Ovary (tissue), 9 donors: ENCODE measurements around the gene WDR20. TPM values are rescaled to one million over a fixed set of nuclear protein-coding genes. Genes with fewer than 3 reads are reported as not detected.

Experiments
- DNase-seq, 5 donors: peaks; one replicate each; pipeline ENCODE4 v3.0.0-alpha.2; 2019 to 2020
- H3K27ac ChIP-seq, 2 donors: fragments of 200-600 bp; one replicate each; pipeline versions ENCODE4 v1.5.1 to v1.8.0; 2019 to 2022
- H3K27me3 ChIP-seq: fragments of 200-600 bp; one replicate; pipeline ENCODE4 v1.8.0; 2022
- H3K36me3 ChIP-seq: fragments of 200-600 bp; sonication (generic); one replicate; pipeline ENCODE4 v1.5.1; 2019
- H3K4me1 ChIP-seq: one replicate; pipeline ENCODE4 v1.8.1; 2013; ENCODE audit warnings: mild to moderate bottlenecking, moderate library complexity; ENCODE audit not compliant: insufficient read depth
- H3K4me3 ChIP-seq: fragments of 200-600 bp; sonication (generic); one replicate; pipeline ENCODE4 v1.5.1; 2017
- H3K9me3 ChIP-seq, 2 donors: fragments of 200-600 bp in 1 of 2; sonication (generic) in 1 of 2; one replicate each; pipeline versions ENCODE4 v1.5.1 to v1.8.1; 2013 to 2019; ENCODE audit warnings: mild to moderate bottlenecking in 1 of 2, moderate library complexity in 1 of 2
- EP300 ChIP-seq: sonication (generic); formaldehyde crosslinking; IDR thresholded peaks from one replicate; pipeline ENCODE4 v1.6.1; 2017; ENCODE audit warnings: antibody characterized with exemption
- POLR2A ChIP-seq: fragments of 450-650 bp; IDR thresholded peaks from one replicate; pipeline ENCODE4 v1.6.1; 2017; ENCODE audit warnings: antibody characterized with exemption, mild to moderate bottlenecking, moderate library complexity
- WGBS, 3 donors: extraction: QIAGEN DNeasy Blood & Tissue Kit in 1 of 3; methylation state at CpG; one replicate each; pipeline versions ENCODE4 v1.1.5 to v1.1.7; 2013 to 2017; 5-methylcytosine and 5-hydroxymethylcytosine counted together
- intact Hi-C, 4 donors: fragments of 100-400 bp; cut with DNase I; formaldehyde crosslinking; loops; one replicate each; pipeline versions ENCODE4 v1.11.0 to v1.15.1; 2022 to 2023
- polyA plus RNA-seq, 2 donors: library from polyadenylated mRNA; stranded (reverse); fragments of 200-250 nt in 1 of 2; fragments of 350-450 nt in 1 of 2; fragmentation: Illumina TruSeq in 1 of 2; extraction: RNeasy Lipid Tissue Mini Kit (QIAGEN cat#74804) in 1 of 2; gene quantifications; one replicate each; pipeline ENCODE4 v1.2.3, GENCODE V29; 2013 to 2014
- total RNA-seq, 7 donors: library from RNA; depleted of rRNA in 2 of 7; stranded (reverse); fragments of >200 nt in 2 of 7; fragmentation: NEBNext Ultra II Directional in 3 of 7; extraction: Animal tissue kit (Norgen Biotek cat#: 25700) in 3 of 7; gene quantifications; one replicate each; pipeline versions ENCODE4 v1.1.0 to v1.2.4, GENCODE V29; 2016 to 2023
- TF ChIP-seq, protein P1 (sequence below), 3 donors: fragments of 450-650 bp in 2 of 3; fragments of 200-600 bp in 1 of 3; IDR thresholded peaks; one replicate each; pipeline versions ENCODE4 v1.5.1 to v1.8.0; 2016 to 2022; ENCODE audit warnings: antibody characterized with exemption in 3 of 3, mild to moderate bottlenecking in 1 of 3
- donor health status: DM: no; HTN: no; CAD: no; lungs with moderate emphysema.
- donor health status: DM: no; HTN: no; CAD: no.
- donor health status: Bipolar disorder and iron deficiency.
- donor health status: DM: yes; HTN: yes; CAD: no.
- donor health status: DM: no; HTN: no; CAD: no.
- donor health status: DM: yes; HTN: yes; CAD: no.

The WDR20 gene
- total and polyA plus RNA-seq, 9 donors: 13.4 to 42.2 (median 26.8) TPM

- no peak for TF ChIP-seq EP300
- no peak for TF ChIP-seq POLR2A
- TF ChIP-seq, protein P1, sequence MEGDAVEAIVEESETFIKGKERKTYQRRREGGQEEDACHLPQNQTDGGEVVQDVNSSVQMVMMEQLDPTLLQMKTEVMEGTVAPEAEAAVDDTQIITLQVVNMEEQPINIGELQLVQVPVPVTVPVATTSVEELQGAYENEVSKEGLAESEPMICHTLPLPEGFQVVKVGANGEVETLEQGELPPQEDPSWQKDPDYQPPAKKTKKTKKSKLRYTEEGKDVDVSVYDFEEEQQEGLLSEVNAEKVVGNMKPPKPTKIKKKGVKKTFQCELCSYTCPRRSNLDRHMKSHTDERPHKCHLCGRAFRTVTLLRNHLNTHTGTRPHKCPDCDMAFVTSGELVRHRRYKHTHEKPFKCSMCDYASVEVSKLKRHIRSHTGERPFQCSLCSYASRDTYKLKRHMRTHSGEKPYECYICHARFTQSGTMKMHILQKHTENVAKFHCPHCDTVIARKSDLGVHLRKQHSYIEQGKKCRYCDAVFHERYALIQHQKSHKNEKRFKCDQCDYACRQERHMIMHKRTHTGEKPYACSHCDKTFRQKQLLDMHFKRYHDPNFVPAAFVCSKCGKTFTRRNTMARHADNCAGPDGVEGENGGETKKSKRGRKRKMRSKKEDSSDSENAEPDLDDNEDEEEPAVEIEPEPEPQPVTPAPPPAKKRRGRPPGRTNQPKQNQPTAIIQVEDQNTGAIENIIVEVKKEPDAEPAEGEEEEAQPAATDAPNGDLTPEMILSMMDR (IDR thresholded peaks at IDR 0.05): no peak
- H3K27ac ChIP-seq: no peak overlapping the region
- H3K36me3 ChIP-seq: no peaks in the 10 kb centered on the region
- no peaks in the 10 kb centered on the region for H3K9me3 ChIP-seq
- no peak for DNase-seq
- H3K4me1 ChIP-seq: peaks cover 4% of the 10 kb centered on the region
- no peak overlapping the region for H3K4me3 ChIP-seq
- intact Hi-C loops: no loop called here
- no peaks in the 10 kb centered on the region for H3K27me3 ChIP-seq
- WGBS, 3 donors: 83 to 87% (median 85%) methylated on average over 4 of the region's 4 CpGs
These were observed 55.2 kb downstream of the WDR20 start for GRCh38 chr14:102194856-102195255.

- 69 to 89% (median 81%) methylated on average over 1 of the region's 1 CpG for WGBS, 3 donors
- peaks cover 4% of the 10 kb centered on the region for H3K4me1 ChIP-seq
These were observed 55.7 kb downstream of the WDR20 start for GRCh38 chr14:102195446-102195845.

GRCh38 chr14:102196039-102196901 lies 56.6 kb downstream of the WDR20 start:
- H3K36me3 ChIP-seq: no peaks in the 10 kb centered on the region
- no peak for DNase-seq
- no peaks in the 10 kb centered on the region for H3K9me3 ChIP-seq
- no peak overlapping the region for H3K27ac ChIP-seq
- intact Hi-C loops: no loop called here
- H3K4me3 ChIP-seq: no peak overlapping the region
- no peaks in the 10 kb centered on the region for H3K27me3 ChIP-seq
- H3K4me1 ChIP-seq: peaks cover under 1% of the 10 kb centered on the region
- WGBS, 3 donors: 89 to 91% (median 89%) methylated on average over 6 of the region's 6 CpGs
- TF ChIP-seq EP300 (no peak), POLR2A (no peak)
- TF ChIP-seq, protein P1 (IDR thresholded peaks at IDR 0.05): no peak

More at GRCh38 chr14:102195446-102195845, 55.7 kb downstream of the WDR20 start:
- no peaks in the 10 kb centered on the region for H3K9me3 ChIP-seq
- TF ChIP-seq, protein P1 (IDR thresholded peaks at IDR 0.05): no peak
- no peak for TF ChIP-seq EP300
- no peak for TF ChIP-seq POLR2A
- no peak overlapping the region for H3K4me3 ChIP-seq
- intact Hi-C loops: no loop called here
- DNase-seq: no peak
- no peaks in the 10 kb centered on the region for H3K36me3 ChIP-seq
- H3K27me3 ChIP-seq: no peaks in the 10 kb centered on the region
- H3K27ac ChIP-seq: no peak overlapping the region

- Histone ChIP-seq H3K27me3 (no peaks in the 10 kb centered on the region), H3K4me1 (no peaks in the 10 kb centered on the region), H3K36me3 (no peaks in the 10 kb centered on the region), H3K9me3 (no peaks in the 10 kb centered on the region), H3K27ac (no peak overlapping the region), H3K4me3 (no peak overlapping the region)
- DNase-seq: no peak
- WGBS, 3 donors: 79 to 95% (median 93%) methylated on average over 4 of the region's 4 CpGs
- TF ChIP-seq POLR2A: no peak
- TF ChIP-seq, protein P1 (IDR thresholded peaks at IDR 0.05): no peak
- no peak for TF ChIP-seq EP300
- intact Hi-C loops: no loop called here
These were observed 57.2 kb downstream of the WDR20 start for GRCh38 chr14:102196902-102197230.
